Smooth muscle cell (in vitro differentiated cells): Measurements from ENCODE around the gene BLOC1S4. TPM values are rescaled to one million over a fixed set of nuclear protein-coding genes. Genes with fewer than 3 reads are reported as not detected.

ENCODE experiments used
- DNase-seq: peaks from one replicate; lab custom pipeline; 2025; ENCODE audit not compliant: unreplicated experiment; lab: John Stamatoyannopoulos, UW
- H2AFZ ChIP-seq: fragments of 200-600 bp; sonication (generic); 2 replicates; pipeline ENCODE4 v1.6.0; 2016; ENCODE audit warnings: antibody characterized with exemption, low read depth, mild to moderate bottlenecking
- H3F3A ChIP-seq: fragments of 200-600 bp; sonication (generic); 2 replicates; pipeline ENCODE4 v1.6.0; 2017; ENCODE audit warnings: antibody characterized with exemption, low read depth
- H3K27ac ChIP-seq: fragments of 200-600 bp; sonication (generic); 2 replicates; pipeline ENCODE4 v1.5.1; 2016; ENCODE audit warnings: low read depth, mild to moderate bottlenecking
- H3K27me3 ChIP-seq: fragments of 200-600 bp; sonication (generic); 2 replicates; pipeline ENCODE4 v1.6.1; 2016; ENCODE audit warnings: low read depth, mild to moderate bottlenecking
- H3K36me3 ChIP-seq: fragments of 200-600 bp; sonication (generic); 2 replicates; pipeline ENCODE4 v1.5.1; 2016; ENCODE audit warnings: low read depth
- H3K4me1 ChIP-seq: fragments of 200-600 bp; sonication (generic); 2 replicates; pipeline ENCODE4 v1.5.1; 2016; ENCODE audit warnings: low read depth
- H3K4me2 ChIP-seq: fragments of 200-600 bp; sonication (generic); 2 replicates; pipeline ENCODE4 v1.6.0; 2016; ENCODE audit warnings: mild to moderate bottlenecking
- H3K4me3 ChIP-seq: fragments of 200-600 bp; sonication (generic); 2 replicates; pipeline ENCODE4 v1.5.1; 2016; ENCODE audit warnings: mild to moderate bottlenecking
- H3K79me2 ChIP-seq: fragments of 200-600 bp; sonication (generic); 2 replicates; pipeline ENCODE4 v1.6.0; 2016; ENCODE audit warnings: low read depth, mild to moderate bottlenecking
- H3K9ac ChIP-seq: fragments of 200-600 bp; sonication (generic); 2 replicates; pipeline ENCODE4 v1.6.0; 2016; ENCODE audit warnings: low read depth
- H3K9me3 ChIP-seq: fragments of 200-600 bp; sonication (generic); replicated peaks from 2 replicates; pipeline ENCODE4 v1.5.1; 2016; ENCODE audit warnings: low read depth
- H4K20me1 ChIP-seq: fragments of 200-600 bp; sonication (generic); 2 replicates; pipeline ENCODE4 v1.6.0; 2016; ENCODE audit warnings: low read depth
- CTCF ChIP-seq: fragments of 200-600 bp; sonication (generic); IDR thresholded peaks from 2 replicates; pipeline ENCODE4 v1.5.1; 2017; ENCODE audit warnings: borderline replicate concordance, mild to moderate bottlenecking, antibody characterized with exemption; ENCODE audit not compliant: insufficient read depth, poor library complexity, severe bottlenecking
- WGBS: methylation state at CpG from one replicate; pipeline ENCODE4 v1.1.7; 2016; ENCODE audit warnings: low lambda C conversion rate; 5-methylcytosine and 5-hydroxymethylcytosine counted together
- polyA plus RNA-seq: library from polyadenylated mRNA; unstranded; fragments of >200 nt; fragmentation: Nextera tagmentation; extraction: Ambion mirVana; gene quantifications from 2 replicates; pipeline ENCODE4 v1.2.1, GENCODE V29; 2016
- total RNA-seq: library from RNA; depleted of rRNA; stranded (reverse); fragments of >200 nt; gene quantifications from 2 replicates; pipeline ENCODE4 v1.2.3, GENCODE V29; 2014

Gene BLOC1S4
- total and polyA plus RNA-seq, 2 experiments from 2014 or later, result 21.8 to 41.8 TPM

- Histone ChIP-seq H3K27ac (no peak overlapping the region), H4K20me1 (peaks cover 8% of the 10 kb centered on the region)
- WGBS, result 90% methylated on average over 9 of the region's 9 CpGs
Observed at GRCh38 chr4:6681191-6681590, 34.8 kb upstream of the BLOC1S4 start.

GRCh38 chr4:6682862-6683590 is 32.9 kb upstream of the BLOC1S4 start:
- no peak for DNase-seq
- Histone ChIP-seq H3F3A (peaks cover 3% of the 10 kb centered on the region), H2AFZ (no peak overlapping the region), H3K9ac (no peak overlapping the region), H3K4me2 (no peak overlapping the region), H3K4me3 (no peak overlapping the region), H3K36me3 (no peaks in the 10 kb centered on the region), H3K27me3 (no peaks in the 10 kb centered on the region), H3K4me1 (no peaks in the 10 kb centered on the region), H3K9me3 (no peaks in the 10 kb centered on the region), H3K27ac (no peak overlapping the region), H4K20me1 (no peaks in the 10 kb centered on the region), H3K79me2 (no peaks in the 10 kb centered on the region)
- no peak for TF ChIP-seq CTCF
- whole genome bisulfite sequencing, result 97% methylated on average over 11 of the region's 11 CpGs

More at GRCh38 chr4:6681191-6681590, 34.8 kb upstream of the BLOC1S4 start:
- no peaks in the 10 kb centered on the region for H3K27me3 ChIP-seq
- H3K4me2 ChIP-seq, result no peak overlapping the region
- H3F3A ChIP-seq, result no peaks in the 10 kb centered on the region
- no peaks in the 10 kb centered on the region for H3K9me3 ChIP-seq
- H3K36me3 ChIP-seq, result no peaks in the 10 kb centered on the region
- no peak overlapping the region for H3K9ac ChIP-seq
- H2AFZ ChIP-seq, result no peak overlapping the region
- no peak for TF ChIP-seq CTCF
- no peak for DNase-seq
- H3K79me2 ChIP-seq, result peaks cover 3% of the 10 kb centered on the region
- peaks cover 3% of the 10 kb centered on the region for H3K4me1 ChIP-seq
- no peak overlapping the region for H3K4me3 ChIP-seq

GRCh38 chr4:6684656-6685055 is 31.3 kb upstream of the BLOC1S4 start:
- H3F3A ChIP-seq, result peaks cover 4% of the 10 kb centered on the region
- H3K9ac ChIP-seq, result no peak overlapping the region
- no peak overlapping the region for H3K27ac ChIP-seq
- no peaks in the 10 kb centered on the region for H3K27me3 ChIP-seq
- no peaks in the 10 kb centered on the region for H3K9me3 ChIP-seq
- H3K79me2 ChIP-seq, result no peaks in the 10 kb centered on the region
- H2AFZ ChIP-seq, result no peak overlapping the region
- no peaks in the 10 kb centered on the region for H3K4me1 ChIP-seq
- no peak for TF ChIP-seq CTCF
- 95% methylated on average over 11 of the region's 11 CpGs for WGBS
- no peak overlapping the region for H3K4me2 ChIP-seq
- no peaks in the 10 kb centered on the region for H4K20me1 ChIP-seq
- no peak for DNase-seq
- no peak overlapping the region for H3K4me3 ChIP-seq
- H3K36me3 ChIP-seq, result no peaks in the 10 kb centered on the region
